T-cell (primary cell): ENCODE data around the gene BCL2. TPM values are rescaled to one million over a fixed set of nuclear protein-coding genes. Genes with fewer than 3 reads are reported as not detected.

Experiments used
- ATAC-seq, 4 experiments: fragments of 200-7000 bp in 3 of 4; fragments of 150-1000 bp in 1 of 4; cut with Tn5 transposase; replicated peaks in 1 of 4; 1 replicate in 3 of 4; 2 replicates in 1 of 4; pipeline ENCODE4 v1.10.0; 2021; ENCODE audit warnings: moderate library complexity in 3 of 4, mild to moderate bottlenecking in 2 of 4, moderate number of reproducible peaks in 1 of 4
- CTCF ChIA-PET, 2 donors: fragments of 300-600 bp; sonication (Branson Sonifier 250); formaldehyde crosslinking; loops; one replicate each; lab custom pipeline; 2022; ENCODE audit warnings: antibody characterized with exemption in 2 of 2; lab: Charles Lee
- POLR2A ChIA-PET, 2 donors: fragments of 300-600 bp; sonication (Branson Sonifier 250); formaldehyde crosslinking; loops; one replicate each; lab custom pipeline; 2022; ENCODE audit warnings: antibody characterized with exemption in 2 of 2; lab: Charles Lee
- DNase-seq, 35 experiments: peaks; one replicate each; pipeline versions ENCODE4 v3.0.0 to v3.0.0-alpha.2; 2013 to 2023
- H3K27ac ChIP-seq: one replicate; pipeline ENCODE4 v1.5.1; 2013; ENCODE audit warnings: low read length
- H3K27me3 ChIP-seq, 2 experiments: replicated peaks in 1 of 2; 1 replicate in 1 of 2; 2 replicates in 1 of 2; pipeline versions ENCODE4 v1.6.1 to v1.7.0; 2013; ENCODE audit warnings: low read length in 1 of 2, mixed read lengths in 1 of 2; ENCODE audit not compliant: control insufficient read depth in 2 of 2, insufficient read depth in 2 of 2; ENCODE audit errors: extremely low read depth in 1 of 2
- H3K36me3 ChIP-seq, 2 donors: 1 replicate in 1 of 2; 2 replicates in 1 of 2; pipeline versions ENCODE4 v1.6.1 to v1.7.0; 2013; ENCODE audit warnings: low read length in 1 of 2; ENCODE audit not compliant: control insufficient read depth in 2 of 2, insufficient read depth in 1 of 2; ENCODE audit errors: extremely low read depth in 1 of 2
- H3K4me1 ChIP-seq, 2 experiments: 1 replicate in 1 of 2; 2 replicates in 1 of 2; pipeline versions ENCODE4 v1.6.1 to v1.7.0; 2013; ENCODE audit warnings: low read length in 2 of 2, mixed read lengths in 1 of 2; ENCODE audit not compliant: insufficient read depth in 2 of 2, control insufficient read depth in 1 of 2; ENCODE audit errors: extremely low read depth in 1 of 2
- H3K4me3 ChIP-seq, 2 donors: 1 replicate in 1 of 2; 2 replicates in 1 of 2; pipeline versions ENCODE4 v1.5.1 to v1.7.0; 2013; ENCODE audit warnings: mild to moderate bottlenecking in 2 of 2, low read length in 1 of 2, moderate library complexity in 1 of 2; ENCODE audit not compliant: control insufficient read depth in 1 of 2; ENCODE audit errors: extremely low read depth in 1 of 2
- H3K9me3 ChIP-seq: 2 replicates; pipeline ENCODE4 v1.7.0; 2013
- H3K27ac Mint-ChIP-seq, 2 donors: one replicate each; pipeline ENCODE4 v1.8.0; 2020 to 2021; ENCODE audit warnings: mild to moderate bottlenecking in 2 of 2, mixed read lengths in 2 of 2
- H3K27me3 Mint-ChIP-seq, 2 donors: one replicate each; pipeline ENCODE4 v1.8.0; 2021 to 2022; ENCODE audit warnings: mixed read lengths in 2 of 2
- H3K36me3 Mint-ChIP-seq: one replicate; pipeline ENCODE4 v1.8.0; 2021; ENCODE audit warnings: mixed read lengths
- H3K4me1 Mint-ChIP-seq, 3 donors: one replicate each; pipeline ENCODE4 v1.8.0; 2020 to 2022; ENCODE audit warnings: mixed read lengths in 3 of 3, mild to moderate bottlenecking in 1 of 3
- H3K4me3 Mint-ChIP-seq, 3 donors: one replicate each; pipeline ENCODE4 v1.8.0; 2020 to 2022; ENCODE audit warnings: mild to moderate bottlenecking in 3 of 3, mixed read lengths in 3 of 3, moderate library complexity in 3 of 3
- H3K9me3 Mint-ChIP-seq, 3 donors: one replicate each; pipeline ENCODE4 v1.8.0; 2020 to 2022; ENCODE audit warnings: mixed read lengths in 3 of 3
- WGBS: methylation state at CpG from one replicate; pipeline ENCODE4 v1.1.5; 2013; ENCODE audit warnings: missing lambda C conversion rate; ENCODE audit not compliant: insufficient coverage; 5-methylcytosine and 5-hydroxymethylcytosine counted together
- total RNA-seq, 35 experiments: library from RNA in 6 of 35; stranded (reverse) in 6 of 35; fragments of 120-200 nt in 1 of 35; gene quantifications; one replicate each; pipeline versions ENCODE4 v1.2.1 to v1.2.4 and lab custom pipeline; 2013 to 2026

Gene BCL2
- total RNA-seq (100 to 1,000 TPM; 113 to 201 (median 123) TPM), total RNA-seq (lab: John Stamatoyannopoulos, UW) (124 to 555 (median 270) reads per million in 29 experiments)
- 137 TPM for total RNA-seq (2013)

DNA sequence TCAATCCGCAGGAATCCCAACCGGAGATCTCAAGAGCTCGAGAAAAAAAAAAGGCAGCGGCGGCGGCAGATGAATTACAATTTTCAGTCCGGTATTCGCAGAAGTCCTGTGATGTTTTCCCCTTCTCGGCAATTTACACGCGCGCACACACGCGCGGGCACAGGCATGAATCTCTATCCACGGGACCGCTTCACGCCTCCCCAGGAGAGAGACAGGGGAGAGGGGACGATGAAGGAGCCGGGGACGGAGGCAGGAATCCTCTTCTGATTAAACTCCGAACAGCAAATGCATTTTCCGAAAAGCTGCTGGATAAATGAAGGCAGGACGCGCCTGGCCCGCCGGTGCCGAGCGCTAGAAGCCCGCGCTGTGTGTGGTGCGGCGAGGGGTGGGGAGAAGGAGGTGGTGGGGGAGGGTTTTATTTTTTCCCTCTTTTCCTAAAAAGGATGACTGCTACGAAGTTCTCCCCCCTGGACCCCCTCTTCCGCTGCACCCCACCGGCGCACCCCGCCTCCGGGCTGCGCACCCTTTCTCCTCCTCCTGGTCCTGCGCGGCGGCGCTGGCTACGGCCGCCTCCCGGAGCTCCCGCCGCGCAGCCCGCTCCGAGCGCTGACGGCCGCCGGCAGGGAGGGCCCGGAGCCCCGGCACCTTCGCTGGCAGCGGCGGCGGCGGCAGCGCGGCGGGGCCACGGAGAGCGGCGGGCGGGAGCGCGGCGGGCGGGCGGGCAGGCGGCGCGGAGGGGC is at the start of gene BCL2:
Gene BCL2 (minus strand): TSS at position 387 of the 740 bp plus-strand sequence.
- Histone ChIP-seq H3K9me3 (no peaks in the 10 kb centered on the region), H3K4me3 (peak within 1 kb of the TSS; percentile 95 to 96), H3K27ac (peak within 1 kb of the TSS; percentile 60), H3K4me1 (peaks cover 30% of the 10 kb centered on the region in 2 experiments), H3K36me3 (no peaks in the 10 kb centered on the region), H3K27me3 (no peaks in the 10 kb centered on the region)
- no peaks in the 10 kb centered on the region for H3K27me3 Mint-ChIP-seq
- H3K4me3 Mint-ChIP-seq, result peak within 1 kb of the TSS; percentile 99 to 100 (median 99)
- ATAC-seq (peak in 2 of 4 experiments; percentile 43 to 44), DNase-seq (peak in 15 of 35 experiments; percentile 3 to 53 (median 26))
- peaks cover 16% of the 10 kb centered on the region for H3K36me3 Mint-ChIP-seq
- under 1% methylated on average over 39 of the region's 78 CpGs for WGBS
- ChIA-PET POLR2A (interaction anchor here (0.5 to 0.8 kb wide), 5 partner anchors 9 to 195 kb away, joined by 3 to 4 read pairs (median 3); no protein-coding TSS in a partner anchor), CTCF (interaction anchor here (0.7 to 2.5 kb wide), 16 partner anchors 28 to 303 kb away, joined by 3 to 12 read pairs (median 5); no protein-coding TSS in a partner anchor)
- H3K27ac Mint-ChIP-seq, result peak within 1 kb of the TSS; percentile 97
- peaks cover 47 to 56% (median 54%) of the 10 kb centered on the region in 3 donors for H3K4me1 Mint-ChIP-seq
- H3K9me3 Mint-ChIP-seq, result no peaks in the 10 kb centered on the region

DNA sequence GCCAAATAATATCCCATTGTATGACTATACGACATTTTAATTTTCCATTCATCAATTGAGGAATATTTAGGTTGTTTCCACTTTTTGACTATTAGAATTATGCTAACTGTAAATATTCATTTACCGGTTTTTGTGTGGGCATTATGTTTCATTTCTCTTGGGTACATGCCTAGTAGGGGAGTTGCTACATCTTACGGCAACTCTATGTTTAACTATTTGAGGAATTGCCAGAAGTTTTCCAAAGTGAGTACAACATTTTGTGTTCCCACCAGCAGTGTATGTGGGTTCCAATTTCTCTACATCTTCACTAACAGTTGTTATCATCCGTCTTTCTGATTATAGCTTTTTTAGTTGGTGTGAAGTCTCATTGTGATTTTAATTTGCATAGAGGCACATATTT is 49.0 kb upstream of the BCL2 start:
- H3K27me3 ChIP-seq, result no peaks in the 10 kb centered on the region
- WGBS, result no CpG with 5 or more reads among the region's 4 CpGs
- POLR2A ChIA-PET, result interaction anchor here (0.5 to 0.9 kb wide), 2 partner anchors 28 to 31 kb away, joined by 3 to 10 read pairs; no protein-coding TSS in a partner anchor
- Mint-ChIP-seq H3K27ac (peak overlapping the region in 1 of 2 donors; percentile 76), H3K36me3 (peaks cover 5% of the 10 kb centered on the region), H3K4me1 (peaks cover 39 to 42% (median 40%) of the 10 kb centered on the region in 3 donors), H3K4me3 (peak overlapping the region; percentile 86 to 93 (median 87)), H3K27me3 (no peaks in the 10 kb centered on the region), H3K9me3 (peaks cover 0 to 4% (median 0%) of the 10 kb centered on the region in 3 donors)
- peaks cover 7 to 33% of the 10 kb centered on the region in 2 experiments for H3K4me1 ChIP-seq
- no peaks in the 10 kb centered on the region for H3K36me3 ChIP-seq
- no peak overlapping the region for H3K27ac ChIP-seq
- DNase-seq (no peak), ATAC-seq (no peak)
- no peak overlapping the region for H3K4me3 ChIP-seq
- no peaks in the 10 kb centered on the region for H3K9me3 ChIP-seq
- CTCF ChIA-PET, result interaction anchor here in 1 of 2 donors (0.9 to 1.0 kb wide), 2 partner anchors 29 to 57 kb away, joined by 3 read pairs; no protein-coding TSS in a partner anchor

- peak; percentile 47 to 87 (median 74) for DNase-seq
- H3K27me3 ChIP-seq, result no peaks in the 10 kb centered on the region
- peak within 1 kb of the TSS; percentile 84 to 86 for H3K27ac Mint-ChIP-seq
- peaks cover 0 to 5% (median 0%) of the 10 kb centered on the region in 3 donors for H3K9me3 Mint-ChIP-seq
- peaks cover 0 to 2% of the 10 kb centered on the region in 2 donors for H3K36me3 ChIP-seq
- peaks cover 42 to 46% (median 46%) of the 10 kb centered on the region in 3 donors for H3K4me1 Mint-ChIP-seq
- H3K36me3 Mint-ChIP-seq, result peaks cover 11% of the 10 kb centered on the region
- H3K27ac ChIP-seq, result peak within 1 kb of the TSS; percentile 68
- peaks cover 7 to 33% of the 10 kb centered on the region in 2 experiments for H3K4me1 ChIP-seq
- peak within 1 kb of the TSS; percentile 86 to 93 (median 87) for H3K4me3 Mint-ChIP-seq
- H3K27me3 Mint-ChIP-seq, result no peaks in the 10 kb centered on the region
- CTCF ChIA-PET, result interaction anchor here in 1 of 2 donors (0.5 to 0.9 kb wide), 2 partner anchors 56 to 71 kb away, joined by 3 to 5 read pairs; no protein-coding TSS in a partner anchor
- H3K9me3 ChIP-seq, result no peaks in the 10 kb centered on the region
- POLR2A ChIA-PET, result interaction anchor here in 1 of 2 donors (0.9 kb wide), 1 partner anchor 29 kb away, joined by 10 read pairs; no protein-coding TSS in a partner anchor
- under 1% methylated on average over 75 of the region's 90 CpGs for WGBS
- H3K4me3 ChIP-seq, result peak within 1 kb of the TSS; percentile 92 to 94
- peak; percentile 88 to 92 (median 90) for ATAC-seq
Observed at GRCh38 chr18:63367053-63367953, 47.7 kb upstream of the BCL2 start, which contains the start of gene KDSR. Gene KDSR (minus strand): TSS chr18:63367206. CDS start chr18:63367118, 88 bp downstream.

GRCh38 chr18:63366213-63367052 is 46.9 kb upstream of the BCL2 start:
- peak overlapping the region; percentile 86 to 93 (median 87) for H3K4me3 Mint-ChIP-seq
- under 1% methylated on average over 65 of the region's 65 CpGs for WGBS
- peak; percentile 56 to 60 (median 59) for ATAC-seq

GRCh38 chr18:63365876-63366212 is 46.3 kb upstream of the BCL2 start:
- DNase-seq (peak in 3 of 35 experiments; percentile 2 to 8 (median 3)), ATAC-seq (no peak)
- Histone ChIP-seq H3K27me3 (no peaks in the 10 kb centered on the region), H3K36me3 (peaks cover 0 to 5% of the 10 kb centered on the region in 2 donors), H3K4me3 (peak overlapping the region; percentile 92 to 94), H3K9me3 (no peaks in the 10 kb centered on the region), H3K4me1 (peaks cover 7 to 33% of the 10 kb centered on the region in 2 experiments), H3K27ac (no peak overlapping the region)
- Mint-ChIP-seq H3K36me3 (peaks cover 15% of the 10 kb centered on the region), H3K27ac (peak overlapping the region; percentile 61 to 84), H3K4me1 (peaks cover 45 to 49% (median 46%) of the 10 kb centered on the region in 3 donors), H3K4me3 (peak overlapping the region; percentile 86 to 93 (median 87)), H3K27me3 (no peaks in the 10 kb centered on the region), H3K9me3 (peaks cover 0 to 5% (median 0%) of the 10 kb centered on the region in 3 donors)
- WGBS, result 3% methylated on average over 6 of the region's 12 CpGs
- POLR2A ChIA-PET, result interaction anchor here in 1 of 2 donors (1.2 kb wide), 1 partner anchor 28 kb away, joined by 4 read pairs; no protein-coding TSS in a partner anchor
- CTCF ChIA-PET, result interaction anchor here (0.6 to 2.1 kb wide), 7 partner anchors 18 to 788 kb away, joined by 3 to 5 read pairs (median 3); no protein-coding TSS in a partner anchor

More at GRCh38 chr18:63366213-63367052, 46.9 kb upstream of the BCL2 start:
- Mint-ChIP-seq H3K36me3 (peaks cover 15% of the 10 kb centered on the region), H3K27ac (peak overlapping the region; percentile 61 to 84), H3K9me3 (peaks cover 0 to 5% (median 0%) of the 10 kb centered on the region in 3 donors), H3K27me3 (no peaks in the 10 kb centered on the region), H3K4me1 (peaks cover 45 to 49% (median 46%) of the 10 kb centered on the region in 3 donors)
- ChIA-PET POLR2A (interaction anchor here in 1 of 2 donors (1.2 kb wide), 1 partner anchor 27 kb away, joined by 4 read pairs; no protein-coding TSS in a partner anchor), CTCF (interaction anchor here (0.8 to 2.1 kb wide), 5 partner anchors 19 to 72 kb away, joined by 3 to 5 read pairs (median 3); no protein-coding TSS in a partner anchor)
- H3K9me3 ChIP-seq, result no peaks in the 10 kb centered on the region
- H3K27ac ChIP-seq, result peak overlapping the region; percentile 37
- H3K4me3 ChIP-seq, result peak overlapping the region; percentile 92 to 94
- H3K36me3 ChIP-seq, result peaks cover 0 to 5% of the 10 kb centered on the region in 2 donors
- peak; percentile 14 to 72 (median 35) for DNase-seq
- no peaks in the 10 kb centered on the region for H3K27me3 ChIP-seq
- H3K4me1 ChIP-seq, result peaks cover 7 to 33% of the 10 kb centered on the region in 2 experiments
